NB4 (cell line): ENCODE results near the gene HS3ST5.

Experiments
- CTCF ChIP-seq: IDR thresholded peaks from one replicate; pipeline ENCODE4 v1.5.1; 2012; ENCODE audit warnings: low read depth, low read length
- MAX ChIP-seq: IDR thresholded peaks from 2 replicates; pipeline ENCODE4 v1.6.1; 2011; ENCODE audit warnings: low read depth, low read length
- POLR2A ChIP-seq: IDR thresholded peaks from 2 replicates; pipeline ENCODE4 v1.6.1; 2011; ENCODE audit warnings: mild to moderate bottlenecking; ENCODE audit not compliant: insufficient read length; ENCODE audit errors: extremely low read depth

- TF ChIP-seq MAX (no peak), POLR2A (no peak), CTCF (no peak)
Observed at GRCh38 chr6:114101255-114101654, 241.6 kb downstream of the HS3ST5 start.
